GM18499 (cell line): ENCODE data around the gene ADCY9.
"Not testable (repeated sequence)": the region's sequence is repeated elsewhere in the genome, so short reads cannot be mapped to it uniquely, and the experiment has no call there.

Experiments used
- ATAC-seq: cut with Tn5 transposase; IDR thresholded peaks from one replicate; pipeline ENCODE4 v1.9.1; 2021; ENCODE audit warnings: moderate number of reproducible peaks; ENCODE audit not compliant: insufficient read depth, unreplicated experiment

Gene ADCY9

GRCh38 chr16:4042581-4042980, 73.7 kb downstream of the ADCY9 start:
- ATAC-seq, result no peak

- no peak for ATAC-seq
Measured at GRCh38 chr16:4038448-4038847, 77.8 kb downstream of the ADCY9 start.

- not testable (repeated sequence) for ATAC-seq
Measured at GRCh38 chr16:4036952-4037351, 79.3 kb downstream of the ADCY9 start.

- no peak for ATAC-seq
Measured at GRCh38 chr16:4034963-4035362, 81.3 kb downstream of the ADCY9 start.

- no peak for ATAC-seq
Measured at GRCh38 chr16:4033951-4034350, 82.3 kb downstream of the ADCY9 start.

GRCh38 chr16:4032768-4033167, 83.5 kb downstream of the ADCY9 start:
- ATAC-seq, result no peak

- no peak for ATAC-seq
Measured at GRCh38 chr16:4028144-4028543, 88.1 kb downstream of the ADCY9 start.

GRCh38 chr16:4026854-4027253, 89.4 kb downstream of the ADCY9 start:
- no peak for ATAC-seq

GRCh38 chr16:4025428-4025827, 90.8 kb downstream of the ADCY9 start:
- ATAC-seq, result no peak

- ATAC-seq, result no peak
Measured at GRCh38 chr16:4021916-4022315, 94.3 kb downstream of the ADCY9 start.

- no peak for ATAC-seq
Measured at GRCh38 chr16:4021070-4021779, 95.0 kb downstream of the ADCY9 start.

- ATAC-seq, result no peak
Measured at GRCh38 chr16:4019371-4019791, 96.9 kb downstream of the ADCY9 start.

GRCh38 chr16:4018391-4018790, 97.9 kb downstream of the ADCY9 start:
- ATAC-seq, result no peak

GRCh38 chr16:4017807-4018206, 98.4 kb downstream of the ADCY9 start:
- no peak for ATAC-seq

- no peak for ATAC-seq
Measured at GRCh38 chr16:4016658-4017057, 99.6 kb downstream of the ADCY9 start.

GRCh38 chr16:4016005-4016352, 100.3 kb downstream of the ADCY9 start:
- ATAC-seq, result no peak

- ATAC-seq, result no peak
Measured at GRCh38 chr16:4015275-4016004, 100.8 kb downstream of the ADCY9 start.

GRCh38 chr16:4011940-4012629, 104.2 kb downstream of the ADCY9 start:
- no peak for ATAC-seq

- ATAC-seq, result no peak
Measured at GRCh38 chr16:4011225-4011939, 104.9 kb downstream of the ADCY9 start.

GRCh38 chr16:4010225-4011158, 105.8 kb downstream of the ADCY9 start:
- no peak for ATAC-seq
